Mesothelial cell of epicardium (in vitro differentiated cells): ENCODE measurements around the gene MIR17HG. TPM values are rescaled to one million over a fixed set of nuclear protein-coding genes. Genes with fewer than 3 reads are reported as not detected.

Source experiments
- DNase-seq, 2 experiments: peaks; one replicate each; pipeline ENCODE4 v3.0.0; 2021; ENCODE audit warnings: low spot score in 2 of 2; ENCODE audit not compliant: unreplicated experiment in 2 of 2
- H3K27ac Mint-ChIP-seq: 2 replicates; pipeline ENCODE4 v1.8.0; 2021; ENCODE audit warnings: mixed read lengths
- H3K27me3 Mint-ChIP-seq: 2 replicates; pipeline ENCODE4 v1.8.0; 2021; ENCODE audit warnings: low read depth, mixed read lengths
- H3K36me3 Mint-ChIP-seq: 2 replicates; pipeline ENCODE4 v1.8.0; 2021; ENCODE audit warnings: mixed read lengths
- H3K4me1 Mint-ChIP-seq: 2 replicates; pipeline ENCODE4 v1.8.0; 2021; ENCODE audit warnings: mixed read lengths
- H3K4me3 Mint-ChIP-seq: 2 replicates; pipeline ENCODE4 v1.8.0; 2021; ENCODE audit warnings: mild to moderate bottlenecking, moderate library complexity, mixed read lengths
- H3K9me3 Mint-ChIP-seq: 2 replicates; pipeline ENCODE4 v1.8.0; 2021; ENCODE audit warnings: mixed read lengths
- total RNA-seq: library from RNA; stranded (reverse); gene quantifications from 3 replicates; pipeline ENCODE4 v1.2.1, GENCODE V29; 2021
- TF ChIP-seq, protein P1 (sequence below): fragments of 200-600 bp; sonication (generic); IDR thresholded peaks from one replicate; pipeline ENCODE4 v1.5.0; 2021; ENCODE audit warnings: antibody characterized with exemption; ENCODE audit not compliant: unreplicated experiment

MIR17HG gene
- total RNA-seq: 15.1 to 16.5 TPM (median 16.3 TPM) in 3 replicates

DNA sequence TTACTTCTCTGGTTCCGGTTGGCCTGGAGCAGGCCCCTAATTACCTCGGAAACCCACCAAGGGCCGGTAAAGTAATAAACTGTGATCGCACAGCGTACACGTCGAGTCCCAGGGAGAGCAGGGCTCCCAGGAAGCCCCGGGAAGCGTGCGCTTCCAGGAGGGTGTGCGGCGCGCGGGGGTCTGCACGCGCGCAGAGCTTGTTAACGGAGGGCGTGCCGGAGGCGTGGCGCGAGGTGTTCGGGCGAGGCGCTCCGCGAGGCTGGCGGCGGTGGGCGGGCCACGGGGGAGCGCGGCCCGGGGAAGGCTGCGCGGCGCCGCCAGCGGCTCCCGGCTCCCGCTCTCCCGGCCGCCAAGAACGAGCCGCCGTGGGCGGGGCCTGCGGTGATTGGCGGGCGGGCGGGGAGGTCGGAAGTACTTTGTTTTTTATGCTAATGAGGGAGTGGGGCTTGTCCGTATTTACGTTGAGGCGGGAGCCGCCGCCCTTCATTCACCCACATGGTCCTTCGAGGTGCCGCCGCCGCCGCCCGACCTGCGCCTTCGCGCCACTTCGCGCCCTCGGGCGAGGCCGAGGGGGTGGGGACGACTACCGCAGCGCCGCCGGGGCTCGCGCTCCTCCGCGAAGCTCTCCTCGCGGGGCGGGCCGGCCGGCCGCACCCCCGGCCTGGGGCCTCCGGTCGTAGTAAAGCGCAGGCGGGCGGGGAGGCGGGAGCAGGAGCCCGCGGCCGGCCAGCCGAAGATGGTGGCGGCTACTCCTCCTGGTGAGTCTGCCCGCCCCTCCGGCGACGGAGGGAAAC is at the start of gene MIR17HG:
Gene MIR17HG (plus strand): TSS at position 486 of the 794 bp plus-strand sequence.
- TF ChIP-seq, protein P1, sequence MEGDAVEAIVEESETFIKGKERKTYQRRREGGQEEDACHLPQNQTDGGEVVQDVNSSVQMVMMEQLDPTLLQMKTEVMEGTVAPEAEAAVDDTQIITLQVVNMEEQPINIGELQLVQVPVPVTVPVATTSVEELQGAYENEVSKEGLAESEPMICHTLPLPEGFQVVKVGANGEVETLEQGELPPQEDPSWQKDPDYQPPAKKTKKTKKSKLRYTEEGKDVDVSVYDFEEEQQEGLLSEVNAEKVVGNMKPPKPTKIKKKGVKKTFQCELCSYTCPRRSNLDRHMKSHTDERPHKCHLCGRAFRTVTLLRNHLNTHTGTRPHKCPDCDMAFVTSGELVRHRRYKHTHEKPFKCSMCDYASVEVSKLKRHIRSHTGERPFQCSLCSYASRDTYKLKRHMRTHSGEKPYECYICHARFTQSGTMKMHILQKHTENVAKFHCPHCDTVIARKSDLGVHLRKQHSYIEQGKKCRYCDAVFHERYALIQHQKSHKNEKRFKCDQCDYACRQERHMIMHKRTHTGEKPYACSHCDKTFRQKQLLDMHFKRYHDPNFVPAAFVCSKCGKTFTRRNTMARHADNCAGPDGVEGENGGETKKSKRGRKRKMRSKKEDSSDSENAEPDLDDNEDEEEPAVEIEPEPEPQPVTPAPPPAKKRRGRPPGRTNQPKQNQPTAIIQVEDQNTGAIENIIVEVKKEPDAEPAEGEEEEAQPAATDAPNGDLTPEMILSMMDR: no peak
- peaks cover 7% of the 10 kb centered on the region for H3K36me3 Mint-ChIP-seq
- peak within 1 kb of the TSS; percentile 97 for H3K27ac Mint-ChIP-seq
- H3K27me3 Mint-ChIP-seq: peaks cover 26% of the 10 kb centered on the region
- peaks cover 36% of the 10 kb centered on the region for H3K4me1 Mint-ChIP-seq
- peak within 1 kb of the TSS; percentile 91 for H3K4me3 Mint-ChIP-seq
- peak; percentile 84 to 91 for DNase-seq
- no peaks in the 10 kb centered on the region for H3K9me3 Mint-ChIP-seq

DNA sequence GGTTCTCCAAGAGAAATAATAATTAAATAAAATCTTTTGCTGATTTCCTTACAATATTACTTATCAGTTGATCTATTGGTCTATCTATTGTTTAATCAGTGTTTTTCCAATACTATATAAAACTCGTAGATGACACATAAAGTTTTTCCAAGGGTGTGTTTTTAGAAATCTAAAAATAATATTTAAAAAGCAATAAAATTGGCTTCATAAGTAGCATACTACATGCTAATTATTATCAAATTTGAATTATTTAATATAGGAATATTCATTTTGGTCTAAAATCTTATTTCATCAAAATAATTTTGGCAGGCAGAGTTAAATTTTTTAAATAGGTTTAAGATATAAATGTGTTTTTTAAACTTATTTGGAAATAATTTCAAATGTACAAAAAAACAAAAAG is 49.4 kb upstream of the MIR17HG start:
- Mint-ChIP-seq H3K27ac (no peak overlapping the region), H3K9me3 (no peaks in the 10 kb centered on the region), H3K27me3 (peaks cover 33% of the 10 kb centered on the region), H3K36me3 (no peaks in the 10 kb centered on the region), H3K4me3 (no peak overlapping the region), H3K4me1 (peaks cover 2% of the 10 kb centered on the region)
- TF ChIP-seq, protein P1: no peak
- no peak for DNase-seq

DNA sequence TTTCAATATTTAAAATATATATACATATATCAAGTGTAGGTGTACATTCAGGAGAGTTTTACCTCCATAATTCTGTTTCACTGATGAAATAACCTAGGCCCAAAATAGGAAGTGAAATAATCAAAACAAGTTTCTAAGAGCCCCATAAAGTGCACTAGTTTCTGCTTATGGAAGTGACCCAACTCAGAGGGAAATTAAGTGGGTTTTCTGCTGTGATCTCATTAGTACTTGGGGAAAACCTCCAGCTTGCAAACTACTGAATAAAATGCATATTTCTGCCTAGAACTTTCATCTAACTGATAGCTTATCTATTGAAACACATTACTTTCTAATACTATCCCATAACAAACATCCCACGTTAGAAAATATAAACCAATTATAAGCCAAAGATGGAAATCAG is 45.4 kb upstream of the MIR17HG start:
- no peak overlapping the region for H3K4me3 Mint-ChIP-seq
- DNase-seq: no peak
- TF ChIP-seq, protein P1: no peak
- no peak overlapping the region for H3K27ac Mint-ChIP-seq
- peaks cover 7% of the 10 kb centered on the region for H3K4me1 Mint-ChIP-seq
- peaks cover 17% of the 10 kb centered on the region for H3K27me3 Mint-ChIP-seq
- H3K36me3 Mint-ChIP-seq: no peaks in the 10 kb centered on the region
- H3K9me3 Mint-ChIP-seq: peaks cover 8% of the 10 kb centered on the region

DNA sequence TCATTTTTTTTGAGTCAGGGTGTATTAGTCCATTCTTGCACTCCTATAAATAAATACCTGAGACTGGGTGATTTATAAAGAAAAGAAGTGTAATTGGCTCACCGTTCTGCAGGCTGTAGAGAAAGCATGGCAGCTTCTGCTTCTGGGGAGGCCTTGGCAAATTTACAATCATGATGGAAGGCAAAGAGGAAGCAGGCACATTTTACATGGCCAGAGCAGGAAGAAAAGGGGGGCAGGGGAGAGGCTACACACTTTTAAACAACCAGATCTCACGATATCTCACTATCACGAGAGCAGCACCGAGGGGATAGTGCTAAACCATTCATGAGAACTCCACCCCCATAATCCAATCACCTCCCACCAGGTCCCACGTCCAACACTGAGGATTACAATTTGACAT is 44.5 kb upstream of the MIR17HG start:
- H3K9me3 Mint-ChIP-seq: peaks cover 11% of the 10 kb centered on the region
- H3K36me3 Mint-ChIP-seq: no peaks in the 10 kb centered on the region
- H3K27ac Mint-ChIP-seq: no peak overlapping the region
- no peak for DNase-seq
- peaks cover 7% of the 10 kb centered on the region for H3K4me1 Mint-ChIP-seq
- TF ChIP-seq, protein P1: no peak
- H3K27me3 Mint-ChIP-seq: peaks cover 17% of the 10 kb centered on the region
- no peak overlapping the region for H3K4me3 Mint-ChIP-seq

DNA sequence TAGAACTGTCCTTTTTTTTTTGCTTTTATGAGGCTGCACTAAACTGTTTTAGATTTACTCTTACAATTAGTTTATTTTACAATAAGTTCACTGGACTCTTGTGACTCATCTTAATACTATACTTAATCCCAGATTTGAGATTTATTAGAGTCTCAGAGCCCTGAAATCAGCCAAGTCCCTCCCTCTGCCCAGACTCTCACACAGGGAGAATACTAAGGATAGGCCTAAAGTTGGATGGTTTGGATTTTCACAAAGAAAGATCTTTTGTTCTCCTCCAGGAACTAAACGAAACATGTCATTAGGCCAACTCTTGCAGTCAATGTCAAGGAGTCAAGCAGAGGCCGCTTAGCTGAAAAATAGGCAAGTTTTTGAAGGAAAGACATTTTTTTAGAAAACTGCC is 42.7 kb upstream of the MIR17HG start:
- peaks cover 7% of the 10 kb centered on the region for H3K4me1 Mint-ChIP-seq

More for the DNA sequence above, 42.7 kb upstream of the MIR17HG start:
- peak overlapping the region; percentile 26 for H3K27ac Mint-ChIP-seq
- no peaks in the 10 kb centered on the region for H3K36me3 Mint-ChIP-seq
- H3K27me3 Mint-ChIP-seq: peaks cover 6% of the 10 kb centered on the region
- peaks cover 14% of the 10 kb centered on the region for H3K9me3 Mint-ChIP-seq
- H3K4me3 Mint-ChIP-seq: no peak overlapping the region
- TF ChIP-seq, protein P1: no peak
- no peak for DNase-seq
